AG04449 (cell line): ENCODE measurements around the gene LRCH4.

ENCODE experiments used
- CTCF ChIA-PET: fragments of 350-600 bp; formaldehyde crosslinking; extraction: SDS; loops from one replicate; lab custom pipeline; 2021; ENCODE audit warnings: antibody characterized with exemption; lab: Yijun Ruan, JAX
- POLR2A ChIA-PET: fragments of 400-600, 350-600 bp; formaldehyde crosslinking; extraction: SDS; loops from one replicate; lab custom pipeline; 2020; ENCODE audit warnings: antibody characterized with exemption, inconsistent platforms; lab: Yijun Ruan, JAX
- DNase-seq: peaks from one replicate; pipeline ENCODE4 v3.0.0-alpha.2; 2010; ENCODE audit warnings: low read depth, low spot score
- H3K4me3 ChIP-seq: 2 replicates; pipeline ENCODE4 v1.5.1; 2011; ENCODE audit warnings: low read depth, mild to moderate bottlenecking, control low read depth, low read length
- TF ChIP-seq, protein P1 (sequence below): IDR thresholded peaks from one replicate; pipeline ENCODE4 v1.5.1; 2011; ENCODE audit warnings: mild to moderate bottlenecking, moderate library complexity, low read length, control low read depth, inconsistent platforms; ENCODE audit not compliant: insufficient read depth; ENCODE audit errors: missing control alignments

Gene LRCH4

DNA sequence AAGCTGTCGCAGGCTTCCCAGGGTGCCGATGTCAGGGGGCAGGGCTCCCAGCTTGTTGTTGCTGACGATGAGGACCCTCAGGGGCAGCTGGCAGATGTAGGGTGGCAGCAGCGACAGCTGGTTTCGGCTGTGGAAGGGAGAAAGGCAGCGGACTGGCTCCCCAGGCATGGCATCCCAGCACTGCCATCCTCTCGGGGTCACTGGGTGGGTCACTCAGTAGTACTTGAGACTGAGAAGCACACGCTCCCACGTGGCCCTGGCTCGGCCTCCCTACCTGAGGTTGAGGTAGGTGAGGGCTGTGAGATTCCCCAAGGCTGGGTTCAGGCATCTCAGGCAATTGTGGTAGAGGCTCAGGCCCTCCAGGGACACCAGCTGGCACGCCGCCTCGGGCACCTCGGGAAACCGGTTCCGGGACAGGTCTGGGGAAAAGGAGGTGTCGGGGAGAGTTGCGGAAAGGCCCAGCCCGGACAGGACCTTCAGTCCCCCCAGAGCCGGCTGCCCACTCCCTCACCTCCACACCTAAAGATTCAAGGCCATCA, 3.8 kb downstream of the LRCH4 start:
- CTCF ChIA-PET = interaction anchor here (1.0 to 13.2 kb wide), 5 partner anchors 11 to 113 kb away, joined by 3 to 138 read pairs (median 6); no protein-coding TSS in a partner anchor
- TF ChIP-seq, protein P1, sequence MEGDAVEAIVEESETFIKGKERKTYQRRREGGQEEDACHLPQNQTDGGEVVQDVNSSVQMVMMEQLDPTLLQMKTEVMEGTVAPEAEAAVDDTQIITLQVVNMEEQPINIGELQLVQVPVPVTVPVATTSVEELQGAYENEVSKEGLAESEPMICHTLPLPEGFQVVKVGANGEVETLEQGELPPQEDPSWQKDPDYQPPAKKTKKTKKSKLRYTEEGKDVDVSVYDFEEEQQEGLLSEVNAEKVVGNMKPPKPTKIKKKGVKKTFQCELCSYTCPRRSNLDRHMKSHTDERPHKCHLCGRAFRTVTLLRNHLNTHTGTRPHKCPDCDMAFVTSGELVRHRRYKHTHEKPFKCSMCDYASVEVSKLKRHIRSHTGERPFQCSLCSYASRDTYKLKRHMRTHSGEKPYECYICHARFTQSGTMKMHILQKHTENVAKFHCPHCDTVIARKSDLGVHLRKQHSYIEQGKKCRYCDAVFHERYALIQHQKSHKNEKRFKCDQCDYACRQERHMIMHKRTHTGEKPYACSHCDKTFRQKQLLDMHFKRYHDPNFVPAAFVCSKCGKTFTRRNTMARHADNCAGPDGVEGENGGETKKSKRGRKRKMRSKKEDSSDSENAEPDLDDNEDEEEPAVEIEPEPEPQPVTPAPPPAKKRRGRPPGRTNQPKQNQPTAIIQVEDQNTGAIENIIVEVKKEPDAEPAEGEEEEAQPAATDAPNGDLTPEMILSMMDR = no peak
- POLR2A ChIA-PET = no interaction called here
- DNase-seq = no peak
- H3K4me3 ChIP-seq = no peak overlapping the region

DNA sequence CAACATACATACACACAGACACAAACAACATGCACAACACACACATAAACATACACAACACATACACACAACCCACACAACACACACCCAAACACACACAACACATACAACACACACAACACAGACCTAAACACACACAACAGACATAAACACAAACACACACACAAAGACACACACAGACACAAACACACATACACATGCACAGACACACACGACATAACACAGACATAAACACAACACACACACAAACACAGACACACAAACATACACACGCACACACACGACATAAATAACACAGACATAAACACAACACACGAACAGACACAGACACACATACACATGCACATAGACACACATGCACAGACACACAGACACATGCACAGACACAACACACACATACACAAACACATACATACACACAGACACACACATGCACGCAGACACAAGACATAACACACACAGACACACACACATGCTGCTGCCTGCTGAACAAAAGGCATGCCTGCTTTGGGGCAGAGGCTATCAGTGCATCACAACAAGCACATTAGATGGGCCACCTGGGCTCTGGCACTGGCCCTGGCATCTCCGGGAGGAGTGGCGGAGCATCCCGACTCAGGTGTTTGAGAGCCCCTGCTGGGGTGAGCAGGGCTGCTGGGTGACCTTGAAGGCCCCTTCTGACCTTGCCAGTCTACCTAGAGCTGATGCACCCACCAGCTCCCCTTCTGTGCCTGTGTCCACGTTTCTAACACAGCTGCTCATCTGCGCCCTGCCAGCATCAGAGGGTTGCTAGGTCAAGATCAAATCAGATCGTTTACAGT, 5.3 kb downstream of the LRCH4 start:
- POLR2A ChIA-PET = no interaction called here
- H3K4me3 ChIP-seq = no peak overlapping the region
- CTCF ChIA-PET = interaction anchor here (0.9 to 13.2 kb wide), 5 partner anchors 9 to 112 kb away, joined by 3 to 138 read pairs (median 6); no protein-coding TSS in a partner anchor
- TF ChIP-seq, protein P1 = no peak
- no peak for DNase-seq

GRCh38 chr7:100578246-100579183, 7.4 kb downstream of the LRCH4 start:
- H3K4me3 ChIP-seq = no peak overlapping the region
- ChIA-PET CTCF (interaction anchor here (0.7 to 2.6 kb wide), 4 partner anchors 14 to 19 kb away, joined by 3 to 18 read pairs (median 4); no protein-coding TSS in a partner anchor), POLR2A (interaction anchor here (1.9 kb wide), 1 partner anchor 8 kb away, joined by 7 read pairs; the partner anchor contains the start of genes FBXO24 and LRCH4)
- TF ChIP-seq, protein P1 = no peak
- DNase-seq = no peak

- H3K4me3 ChIP-seq = no peak overlapping the region
- POLR2A ChIA-PET = interaction anchor here (1.9 kb wide), 1 partner anchor 9 kb away, joined by 7 read pairs; the partner anchor contains the start of genes FBXO24 and LRCH4
- DNase-seq = no peak
- CTCF ChIA-PET = interaction anchor here (0.7 to 2.6 kb wide), 3 partner anchors 13 to 18 kb away, joined by 3 to 18 read pairs (median 4); no protein-coding TSS in a partner anchor
- TF ChIP-seq, protein P1 = no peak
Measured at GRCh38 chr7:100577507-100577906, 8.4 kb downstream of the LRCH4 start.

- no peak for DNase-seq
- CTCF ChIA-PET = interaction anchor here (2.6 kb wide), 1 partner anchor 13 kb away, joined by 18 read pairs; no protein-coding TSS in a partner anchor
- POLR2A ChIA-PET = interaction anchor here (1.9 kb wide), 1 partner anchor 9 kb away, joined by 7 read pairs; the partner anchor contains the start of genes FBXO24 and LRCH4
Measured at GRCh38 chr7:100577103-100577502, 8.8 kb downstream of the LRCH4 start.

More at GRCh38 chr7:100577103-100577502, 8.8 kb downstream of the LRCH4 start:
- H3K4me3 ChIP-seq = no peak overlapping the region
- TF ChIP-seq, protein P1 = no peak
